Measurements from ENCODE around the gene TSPAN2. TPM values are rescaled to one million over a fixed set of nuclear protein-coding genes. Genes with fewer than 3 reads are reported as not detected.
A peak's percentile ranks its signal among the peaks of the same experiment; 100 is the strongest.

The TSPAN2 gene
- total and polyA plus RNA-seq, 2 experiments from 2014 or later: 11.2 to 11.8 TPM

GRCh38 chr1:115035652-115036051 is 53.7 kb downstream of the TSPAN2 start (continued):
- TF ChIP-seq REST (IDR thresholded peaks at IDR 0.05; ENCODE audit: unreplicated experiment) (no peak), CTCF (conservative IDR thresholded peaks at IDR 0.05; ENCODE audit: low read depth in 2 of 2) (no peak), ZNF331 (CRISPR knock-in tag; IDR thresholded peaks at IDR 0.05; ENCODE audit: low read depth) (no peak), STAT1 (IDR thresholded peaks at IDR 0.05; ENCODE audit: unreplicated experiment) (no peak), EZH2phosphoT487 (IDR thresholded peaks at IDR 0.05; ENCODE audit: unreplicated experiment) (no peak), EZH2 (IDR thresholded peaks at IDR 0.05; ENCODE audit: low read depth, unreplicated experiment) (no peak), ZNF114 (CRISPR knock-in tag; IDR thresholded peaks at IDR 0.05) (no peak), JUNB (IDR thresholded peaks at IDR 0.05; ENCODE audit: unreplicated experiment) (no peak), NANOG (IDR thresholded peaks at IDR 0.05; ENCODE audit: borderline replicate concordance) (no peak)

GRCh38 chr1:115031595-115031994 is 57.7 kb downstream of the TSPAN2 start:
- no peaks in the 10 kb centered on the region for H3K79me2 ChIP-seq (replicated peaks; ENCODE audit: insufficient read depth)
- Mint-ChIP-seq H3K27ac (no peak overlapping the region), H3K4me3 (no peak overlapping the region), H3K9me3 (no peaks in the 10 kb centered on the region), H3K27me3 (ENCODE audit: insufficient read depth, low read depth, poor library complexity) (no peaks in the 10 kb centered on the region), H3K4me1 (no peaks in the 10 kb centered on the region; the same call in 2 of the 3 replicates), H3K36me3 (ENCODE audit: low read depth) (no peaks in the 10 kb centered on the region)
- H4K20me1 ChIP-seq (replicated peaks; ENCODE audit: insufficient read depth): no peaks in the 10 kb centered on the region
- no peaks in the 10 kb centered on the region for H3K4me1 ChIP-seq (ENCODE audit: insufficient read depth)
- H3F3A ChIP-seq (replicated peaks; ENCODE audit: low read depth): no peaks in the 10 kb centered on the region
- H2AFZ ChIP-seq: no peak overlapping the region
- H3K4me2 ChIP-seq: no peak overlapping the region
- ATAC-seq (no peak), DNase-seq (ENCODE audit: low spot score) (peak; percentile 70)
- no peak for TF ChIP-seq NANOG (IDR thresholded peaks at IDR 0.05; ENCODE audit: borderline replicate concordance)
- no peak for TF ChIP-seq ZNF331 (CRISPR knock-in tag; IDR thresholded peaks at IDR 0.05; ENCODE audit: low read depth)
- TF ChIP-seq ZNF462 (CRISPR knock-in tag; IDR thresholded peaks at IDR 0.05): no peak
- TF ChIP-seq STAT1 (IDR thresholded peaks at IDR 0.05; ENCODE audit: unreplicated experiment): no peak
- TF ChIP-seq ETS1 (IDR thresholded peaks at IDR 0.05): no peak
- no peak for TF ChIP-seq POLR2AphosphoS5 (IDR thresholded peaks at IDR 0.05; ENCODE audit: low read depth)
- no peaks in the 10 kb centered on the region for H3K27me3 ChIP-seq (ENCODE audit: insufficient read depth)
- no peak overlapping the region for H3K4me3 ChIP-seq
- no peaks in the 10 kb centered on the region for H3K9me2 ChIP-seq (ENCODE audit: insufficient read depth)
- no peak overlapping the region for H3K27ac ChIP-seq (ENCODE audit: low read depth)
- H3K36me3 ChIP-seq (ENCODE audit: insufficient read depth): no peaks in the 10 kb centered on the region

All from GM23338 (cell line).